Neural progenitor cell (in vitro differentiated cells): ENCODE measurements around the gene KIF1B. TPM values are rescaled to one million over a fixed set of nuclear protein-coding genes. Genes with fewer than 3 reads are reported as not detected.
"Not testable (repeated sequence)": the region's sequence is repeated elsewhere in the genome, so short reads cannot be mapped to it uniquely, and the experiment has no call there.

Experiments used
- DNase-seq: peaks from one replicate; pipeline ENCODE4 v3.0.0-alpha.2; 2016; ENCODE audit warnings: low spot score
- H2AFZ ChIP-seq: fragments of 200-600 bp; sonication (generic); replicated peaks from 2 replicates; pipeline ENCODE4 v1.6.1; 2016; ENCODE audit warnings: antibody characterized with exemption
- H3F3A ChIP-seq: fragments of 200-600 bp; sonication (generic); 2 replicates; pipeline ENCODE4 v1.6.1; 2016; ENCODE audit warnings: antibody characterized with exemption, low read depth
- H3K27ac ChIP-seq: fragments of 200-600 bp; sonication (generic); 2 replicates; pipeline ENCODE4 v1.5.1; 2016; ENCODE audit warnings: mild to moderate bottlenecking
- H3K27me3 ChIP-seq: fragments of 200-600 bp; sonication (generic); 2 replicates; pipeline ENCODE4 v1.6.1; 2016; ENCODE audit warnings: mild to moderate bottlenecking, moderate library complexity
- H3K36me3 ChIP-seq: fragments of 200-600 bp; sonication (generic); 2 replicates; pipeline ENCODE4 v1.5.1; 2016
- H3K4me1 ChIP-seq: fragments of 200-600 bp; sonication (generic); 2 replicates; pipeline ENCODE4 v1.6.1; 2016; ENCODE audit warnings: mixed run types
- H3K4me2 ChIP-seq: fragments of 200-600 bp; sonication (generic); 2 replicates; pipeline ENCODE4 v1.6.1; 2016
- H3K4me3 ChIP-seq: fragments of 200-600 bp; sonication (generic); 2 replicates; pipeline ENCODE4 v1.5.1; 2016
- H3K79me2 ChIP-seq: fragments of 200-600 bp; sonication (generic); 2 replicates; pipeline ENCODE4 v1.6.1; 2016; ENCODE audit warnings: low read depth
- H3K9ac ChIP-seq: fragments of 200-600 bp; sonication (generic); 2 replicates; pipeline ENCODE4 v1.6.1; 2016
- H3K9me3 ChIP-seq: fragments of 200-600 bp; sonication (generic); 2 replicates; pipeline ENCODE4 v1.5.1; 2016; ENCODE audit warnings: low read depth
- H4K20me1 ChIP-seq: fragments of 200-600 bp; sonication (generic); 2 replicates; pipeline ENCODE4 v1.6.1; 2016; ENCODE audit warnings: low read depth
- H3K27ac Mint-ChIP-seq: 3 replicates; pipeline ENCODE4 v1.8.0; 2021; ENCODE audit warnings: mixed read lengths
- H3K27me3 Mint-ChIP-seq: 2 replicates; pipeline ENCODE4 v1.8.0; 2022; ENCODE audit warnings: low read depth, mild to moderate bottlenecking, inconsistent platforms, moderate library complexity, mixed read lengths; ENCODE audit not compliant: insufficient read depth
- H3K36me3 Mint-ChIP-seq: 3 replicates; pipeline ENCODE4 v1.8.0; 2021; ENCODE audit warnings: mixed read lengths
- H3K4me1 Mint-ChIP-seq: 3 replicates; pipeline ENCODE4 v1.8.0; 2021; ENCODE audit warnings: mixed read lengths
- H3K4me3 Mint-ChIP-seq: 3 replicates; pipeline ENCODE4 v1.8.0; 2021; ENCODE audit warnings: mild to moderate bottlenecking, moderate library complexity, mixed read lengths
- H3K9me3 Mint-ChIP-seq: 3 replicates; pipeline ENCODE4 v1.8.0; 2020; ENCODE audit warnings: mixed read lengths
- EZH2 ChIP-seq: fragments of 200-600 bp; sonication (generic); IDR thresholded peaks from 2 replicates; pipeline ENCODE4 v1.6.1; 2017; ENCODE audit warnings: antibody characterized with exemption, mild to moderate bottlenecking, moderate library complexity
- EZH2phosphoT487 ChIP-seq: fragments of 200-600 bp; sonication (generic); IDR thresholded peaks from 2 replicates; pipeline ENCODE4 v1.6.1; 2017; ENCODE audit warnings: antibody characterized with exemption
- total RNA-seq: library from RNA; depleted of rRNA; stranded (reverse); fragments of >200 nt; gene quantifications from 2 replicates; pipeline ENCODE4 v1.2.3, GENCODE V29; 2015; ENCODE audit warnings: low replicate concordance
- TF ChIP-seq, protein P1 (sequence below): fragments of 200-600 bp; sonication (generic); IDR thresholded peaks from 2 replicates; pipeline ENCODE4 v1.5.1; 2017; ENCODE audit warnings: antibody characterized with exemption, mild to moderate bottlenecking

KIF1B gene
- total RNA-seq, 1 donor from 2014 or later, result 52.0 TPM

DNA sequence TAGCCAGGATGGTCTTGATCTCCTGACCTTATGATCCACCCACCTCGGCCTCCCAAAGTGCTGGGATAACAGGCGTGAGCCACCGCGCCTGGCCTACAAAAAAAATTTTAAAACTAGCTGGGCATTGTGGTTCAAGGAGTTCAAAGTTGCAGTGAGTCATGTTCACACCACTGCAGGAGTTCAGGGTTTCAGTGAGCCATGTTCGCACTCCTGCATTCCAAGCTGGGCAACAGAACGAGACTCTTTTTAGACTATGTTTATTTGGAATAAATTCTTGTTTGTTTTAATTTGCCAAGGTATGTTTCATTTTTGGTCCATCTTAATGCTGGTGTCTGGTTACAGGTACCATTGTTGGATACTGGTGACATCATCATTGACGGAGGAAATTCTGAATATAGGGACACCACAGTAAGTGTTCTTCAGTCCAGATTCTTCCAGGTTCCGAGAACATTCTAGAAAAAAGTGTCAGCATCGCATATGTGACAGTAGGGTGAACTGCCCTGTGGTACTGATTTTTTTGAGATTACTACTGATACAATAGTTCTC, 192.4 kb downstream of the KIF1B start:
- H3F3A ChIP-seq, result peaks cover 29% of the 10 kb centered on the region
- no peak overlapping the region for H3K4me3 ChIP-seq
- no peak overlapping the region for H3K27ac ChIP-seq
- H3K27me3 ChIP-seq, result no peaks in the 10 kb centered on the region
- peaks cover 17% of the 10 kb centered on the region for H3K36me3 ChIP-seq
- H3K4me3 Mint-ChIP-seq, result no peak overlapping the region
- no peak overlapping the region for H3K9ac ChIP-seq
- no peak overlapping the region for H3K4me2 ChIP-seq
- H3K9me3 ChIP-seq, result no peaks in the 10 kb centered on the region
- TF ChIP-seq, protein P1, sequence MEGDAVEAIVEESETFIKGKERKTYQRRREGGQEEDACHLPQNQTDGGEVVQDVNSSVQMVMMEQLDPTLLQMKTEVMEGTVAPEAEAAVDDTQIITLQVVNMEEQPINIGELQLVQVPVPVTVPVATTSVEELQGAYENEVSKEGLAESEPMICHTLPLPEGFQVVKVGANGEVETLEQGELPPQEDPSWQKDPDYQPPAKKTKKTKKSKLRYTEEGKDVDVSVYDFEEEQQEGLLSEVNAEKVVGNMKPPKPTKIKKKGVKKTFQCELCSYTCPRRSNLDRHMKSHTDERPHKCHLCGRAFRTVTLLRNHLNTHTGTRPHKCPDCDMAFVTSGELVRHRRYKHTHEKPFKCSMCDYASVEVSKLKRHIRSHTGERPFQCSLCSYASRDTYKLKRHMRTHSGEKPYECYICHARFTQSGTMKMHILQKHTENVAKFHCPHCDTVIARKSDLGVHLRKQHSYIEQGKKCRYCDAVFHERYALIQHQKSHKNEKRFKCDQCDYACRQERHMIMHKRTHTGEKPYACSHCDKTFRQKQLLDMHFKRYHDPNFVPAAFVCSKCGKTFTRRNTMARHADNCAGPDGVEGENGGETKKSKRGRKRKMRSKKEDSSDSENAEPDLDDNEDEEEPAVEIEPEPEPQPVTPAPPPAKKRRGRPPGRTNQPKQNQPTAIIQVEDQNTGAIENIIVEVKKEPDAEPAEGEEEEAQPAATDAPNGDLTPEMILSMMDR, result no peak
- no peak for TF ChIP-seq EZH2
- no peak for TF ChIP-seq EZH2phosphoT487
- H3K4me1 Mint-ChIP-seq, result peaks cover 24% of the 10 kb centered on the region
- H3K36me3 Mint-ChIP-seq, result peaks cover 38% of the 10 kb centered on the region
- H2AFZ ChIP-seq, result no peak overlapping the region
- H3K79me2 ChIP-seq, result peaks cover 42% of the 10 kb centered on the region
- peaks cover 32% of the 10 kb centered on the region for H4K20me1 ChIP-seq
- no peak for DNase-seq
- H3K4me1 ChIP-seq, result peaks cover 10% of the 10 kb centered on the region
- H3K27me3 Mint-ChIP-seq, result peaks cover 12% of the 10 kb centered on the region
- no peak overlapping the region for H3K27ac Mint-ChIP-seq
- no peaks in the 10 kb centered on the region for H3K9me3 Mint-ChIP-seq

DNA sequence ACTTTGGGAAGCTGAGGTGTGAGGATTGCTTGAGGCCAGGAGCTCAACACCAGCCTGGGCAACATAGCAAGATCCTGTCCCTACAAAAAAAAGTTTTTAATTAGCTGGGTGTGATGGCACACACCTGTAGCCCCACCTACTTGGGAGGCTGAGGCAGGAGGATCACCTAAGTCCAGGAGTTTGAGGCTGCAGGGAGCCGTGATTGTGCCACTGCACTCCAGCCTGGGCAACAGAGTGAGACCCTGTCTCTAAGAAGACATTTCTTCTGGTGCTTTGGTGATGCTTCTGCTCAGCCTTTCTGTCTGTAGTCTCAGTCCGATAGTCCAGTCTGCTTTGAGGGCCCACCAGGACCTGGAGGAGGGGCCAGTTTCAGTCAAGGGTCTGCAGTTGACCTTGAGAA, 196.8 kb downstream of the KIF1B start:
- Histone ChIP-seq H2AFZ (no peak overlapping the region), H3K9ac (no peak overlapping the region), H3K9me3 (no peaks in the 10 kb centered on the region), H3K27ac (no peak overlapping the region), H3K79me2 (peaks cover 10% of the 10 kb centered on the region), H3K4me3 (no peak overlapping the region), H3K27me3 (no peaks in the 10 kb centered on the region), H3K4me2 (no peak overlapping the region), H3K36me3 (peaks cover 17% of the 10 kb centered on the region), H3K4me1 (no peaks in the 10 kb centered on the region), H3F3A (peaks cover 8% of the 10 kb centered on the region), H4K20me1 (peaks cover 3% of the 10 kb centered on the region)
- peak overlapping the region; percentile 37 for H3K27ac Mint-ChIP-seq
- H3K36me3 Mint-ChIP-seq, result peaks cover 50% of the 10 kb centered on the region
- no peak for DNase-seq
- no peak for TF ChIP-seq EZH2
- TF ChIP-seq EZH2phosphoT487, result no peak
- TF ChIP-seq, protein P1, result no peak
- no peak overlapping the region for H3K4me3 Mint-ChIP-seq
- no peaks in the 10 kb centered on the region for H3K9me3 Mint-ChIP-seq
- peaks cover 5% of the 10 kb centered on the region for H3K27me3 Mint-ChIP-seq
- H3K4me1 Mint-ChIP-seq, result peaks cover under 1% of the 10 kb centered on the region

DNA sequence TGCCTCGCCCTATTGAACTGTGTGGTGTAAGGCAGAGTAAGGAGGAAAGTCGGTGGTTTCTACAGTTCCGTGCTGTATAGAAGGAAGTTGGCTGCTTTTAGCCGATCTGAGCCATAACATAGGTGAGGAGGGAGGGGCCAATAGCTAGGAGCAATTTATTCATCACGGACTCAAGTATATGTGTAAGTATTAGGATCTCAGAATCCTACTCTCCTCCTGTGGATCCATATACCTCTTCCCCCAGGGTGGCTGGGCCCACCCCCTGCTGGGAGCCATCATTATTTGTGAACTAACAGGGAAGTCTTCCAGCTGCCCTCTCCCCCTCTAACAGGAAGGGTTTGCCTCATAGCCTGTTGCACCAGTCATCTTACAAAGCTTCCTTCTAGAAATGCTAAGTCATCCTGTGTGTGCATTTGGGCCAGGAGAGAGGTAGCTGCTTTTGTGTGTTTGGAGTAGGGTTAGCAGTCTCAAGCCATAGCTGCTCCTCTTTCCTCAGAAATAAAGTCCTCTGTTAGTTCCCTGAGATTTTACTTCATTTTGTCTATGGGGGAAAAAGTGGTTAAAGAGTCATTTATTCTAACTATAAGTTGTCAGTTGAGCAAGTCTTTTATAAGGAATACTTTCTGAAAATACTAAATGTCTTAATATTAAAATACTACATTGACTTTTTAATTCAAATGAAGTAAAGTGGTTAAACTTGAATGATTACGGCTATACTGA, 205.0 kb downstream of the KIF1B start:
- no peak for DNase-seq
- Mint-ChIP-seq H3K27ac (no peak overlapping the region), H3K36me3 (peaks cover 67% of the 10 kb centered on the region), H3K9me3 (no peaks in the 10 kb centered on the region), H3K27me3 (peaks cover 10% of the 10 kb centered on the region), H3K4me3 (no peak overlapping the region), H3K4me1 (no peaks in the 10 kb centered on the region)
- Histone ChIP-seq H3F3A (peaks cover 5% of the 10 kb centered on the region), H3K4me1 (no peaks in the 10 kb centered on the region), H2AFZ (no peak overlapping the region), H3K4me3 (no peak overlapping the region), H3K4me2 (no peak overlapping the region), H4K20me1 (peaks cover 17% of the 10 kb centered on the region), H3K9me3 (no peaks in the 10 kb centered on the region), H3K79me2 (no peaks in the 10 kb centered on the region), H3K27me3 (no peaks in the 10 kb centered on the region), H3K27ac (no peak overlapping the region), H3K36me3 (peaks cover 25% of the 10 kb centered on the region), H3K9ac (no peak overlapping the region)
- TF ChIP-seq EZH2phosphoT487 (no peak), EZH2 (no peak)
- TF ChIP-seq, protein P1, result no peak

DNA sequence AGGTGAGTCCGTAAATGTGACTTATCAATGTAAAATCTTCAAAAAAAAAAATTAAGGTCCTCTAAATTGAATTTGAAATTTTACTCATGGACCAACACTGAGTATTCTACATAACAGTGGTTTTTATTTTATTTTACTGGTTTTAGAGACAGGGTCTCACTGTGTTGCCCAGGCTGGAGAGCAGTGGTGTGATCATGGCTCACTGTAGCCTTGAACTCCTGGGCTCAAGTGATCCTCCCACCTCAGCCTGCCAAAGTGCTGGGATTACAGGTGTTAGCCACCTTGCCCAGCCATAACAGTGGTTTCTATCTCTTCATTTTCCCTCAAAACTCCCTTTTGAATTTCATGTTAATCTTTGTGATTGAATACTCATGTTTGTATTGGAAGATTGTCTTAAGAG, 205.6 kb downstream of the KIF1B start:
- H3K9ac ChIP-seq, H3K27me3 Mint-ChIP-seq, H3K27me3 ChIP-seq, H3K4me1 ChIP-seq, H3F3A ChIP-seq, H3K4me3 ChIP-seq, H3K9me3 Mint-ChIP-seq, DNase-seq, H3K4me3 Mint-ChIP-seq, H3K79me2 ChIP-seq, H3K9me3 ChIP-seq, H3K4me1 Mint-ChIP-seq, H3K4me2 ChIP-seq, H3K27ac ChIP-seq, H3K27ac Mint-ChIP-seq, H2AFZ ChIP-seq: not testable (repeated sequence)
- peaks cover 17% of the 10 kb centered on the region for H4K20me1 ChIP-seq
- peaks cover 22% of the 10 kb centered on the region for H3K36me3 ChIP-seq
- peaks cover 67% of the 10 kb centered on the region for H3K36me3 Mint-ChIP-seq

DNA sequence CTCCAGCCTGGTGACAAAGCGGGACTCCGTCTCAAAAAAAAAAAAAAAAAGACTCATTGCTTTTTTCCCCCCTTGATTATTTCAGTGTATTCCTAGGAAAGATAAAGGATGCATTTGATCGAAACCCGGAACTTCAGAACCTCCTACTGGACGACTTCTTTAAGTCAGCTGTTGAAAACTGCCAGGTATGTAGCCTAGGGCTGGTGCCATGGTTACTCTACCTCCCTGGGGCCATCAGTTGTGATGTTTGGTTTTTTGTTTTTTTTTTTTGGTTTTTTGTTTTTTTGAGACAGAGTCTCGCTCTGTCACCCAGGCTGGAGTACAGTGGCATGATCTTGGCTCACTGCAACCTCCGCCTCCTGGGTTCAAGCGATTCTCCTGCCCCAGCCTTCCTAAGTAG, 208.4 kb downstream of the KIF1B start:
- H3K27ac Mint-ChIP-seq, result not testable (repeated sequence)

More for the DNA sequence above, 208.4 kb downstream of the KIF1B start:
- not testable (repeated sequence) for H3K79me2 ChIP-seq, H3K9me3 Mint-ChIP-seq, H3K27me3 ChIP-seq, H3K4me3 Mint-ChIP-seq, H3K4me1 ChIP-seq, H3K27me3 Mint-ChIP-seq, H3K4me2 ChIP-seq, H3K9ac ChIP-seq, H2AFZ ChIP-seq, DNase-seq, H3K4me3 ChIP-seq, H3K4me1 Mint-ChIP-seq, H3K9me3 ChIP-seq, H3K27ac ChIP-seq
- peaks cover 53% of the 10 kb centered on the region for H3K36me3 Mint-ChIP-seq
- peaks cover 11% of the 10 kb centered on the region for H3F3A ChIP-seq
- peaks cover 15% of the 10 kb centered on the region for H3K36me3 ChIP-seq
- H4K20me1 ChIP-seq, result peaks cover 17% of the 10 kb centered on the region
